Spinal cord (tissue), 10 donors: Measurements from ENCODE around the gene KIRREL3. TPM values are rescaled to one million over a fixed set of nuclear protein-coding genes. Genes with fewer than 3 reads are reported as not detected.
A peak's percentile ranks its signal among the peaks of the same experiment; 100 is the strongest.
"Not testable (repeated sequence)": the region's sequence is repeated elsewhere in the genome, so short reads cannot be mapped to it uniquely, and the experiment has no call there.

ENCODE experiments used
- DNase-seq, 6 donors: peaks; one replicate each; pipeline versions ENCODE4 v3.0.0 to v3.0.0-alpha.2; 2013 to 2015; ENCODE audit warnings: low spot score in 6 of 6, low read depth in 4 of 6
- H3K27ac ChIP-seq: one replicate; pipeline ENCODE4 v1.5.1; 2013; ENCODE audit warnings: low read depth, low read length, control low read depth
- H3K27me3 ChIP-seq: one replicate; pipeline ENCODE4 v1.6.1; 2013; ENCODE audit warnings: low read length; ENCODE audit not compliant: control insufficient read depth, insufficient read depth
- H3K36me3 ChIP-seq: one replicate; pipeline ENCODE4 v1.6.1; 2013; ENCODE audit warnings: low read length; ENCODE audit not compliant: control insufficient read depth, insufficient read depth
- H3K4me1 ChIP-seq: one replicate; pipeline ENCODE4 v1.6.1; 2013; ENCODE audit warnings: low read length; ENCODE audit not compliant: control insufficient read depth, insufficient read depth
- H3K4me3 ChIP-seq: one replicate; pipeline ENCODE4 v1.5.1; 2013; ENCODE audit warnings: low read depth, low read length, control low read depth
- H3K9me3 ChIP-seq: one replicate; pipeline ENCODE4 v1.6.1; 2013; ENCODE audit warnings: low read length; ENCODE audit not compliant: control insufficient read depth, insufficient read depth
- whole genome bisulfite sequencing: methylation state at CpG from one replicate; pipeline ENCODE4 v1.1.5; 2013; ENCODE audit warnings: missing lambda C conversion rate; ENCODE audit not compliant: insufficient coverage; 5-methylcytosine and 5-hydroxymethylcytosine counted together
- polyA plus RNA-seq, 2 donors: library from polyadenylated mRNA; unstranded; fragments of 120-200 nt; gene quantifications; one replicate each; pipeline ENCODE4 v1.2.1, GENCODE V29; 2013; ENCODE audit not compliant: insufficient read length in 2 of 2
- total RNA-seq, 2 donors: library from RNA; depleted of rRNA in 1 of 2; stranded (reverse); fragments of 120-200 nt in 1 of 2; fragments of >200 nt in 1 of 2; gene quantifications; one replicate each; pipeline versions ENCODE4 v1.2.3 to v1.2.4, GENCODE V29; 2013 to 2014
- donor health status: healthy.

The KIRREL3 gene
- total and polyA plus RNA-seq, 4 donors: 10.0 to 58.1 (median 31.7) TPM

DNA sequence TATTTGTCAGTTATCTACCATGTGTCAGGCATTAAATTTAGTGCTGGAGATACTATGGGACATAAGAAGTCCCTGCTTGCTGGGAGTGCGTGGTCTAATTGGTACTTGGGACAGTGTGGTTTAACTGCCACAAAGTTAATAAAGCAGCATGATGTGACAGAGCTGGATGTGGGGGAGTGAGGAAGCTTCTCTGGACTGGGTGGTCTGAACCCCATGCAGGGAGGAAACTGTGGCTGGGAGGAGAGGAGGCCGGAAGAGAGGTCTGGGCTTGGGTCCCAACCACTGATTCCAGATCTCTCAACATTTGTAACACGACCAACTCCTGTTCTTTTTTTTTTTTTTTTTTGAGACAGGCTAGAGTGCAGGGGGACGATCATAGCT, 607.9 kb downstream of the KIRREL3 start:
- Histone ChIP-seq H3K9me3 (no peaks in the 10 kb centered on the region), H3K4me3 (no peak overlapping the region), H3K36me3 (no peaks in the 10 kb centered on the region), H3K4me1 (peaks cover 40% of the 10 kb centered on the region), H3K27me3 (no peaks in the 10 kb centered on the region), H3K27ac (peak overlapping the region; percentile 45)
- DNase-seq: peak in 1 of 6 donors; percentile 29
- 8% methylated on average over 1 of the region's 4 CpGs for WGBS

DNA sequence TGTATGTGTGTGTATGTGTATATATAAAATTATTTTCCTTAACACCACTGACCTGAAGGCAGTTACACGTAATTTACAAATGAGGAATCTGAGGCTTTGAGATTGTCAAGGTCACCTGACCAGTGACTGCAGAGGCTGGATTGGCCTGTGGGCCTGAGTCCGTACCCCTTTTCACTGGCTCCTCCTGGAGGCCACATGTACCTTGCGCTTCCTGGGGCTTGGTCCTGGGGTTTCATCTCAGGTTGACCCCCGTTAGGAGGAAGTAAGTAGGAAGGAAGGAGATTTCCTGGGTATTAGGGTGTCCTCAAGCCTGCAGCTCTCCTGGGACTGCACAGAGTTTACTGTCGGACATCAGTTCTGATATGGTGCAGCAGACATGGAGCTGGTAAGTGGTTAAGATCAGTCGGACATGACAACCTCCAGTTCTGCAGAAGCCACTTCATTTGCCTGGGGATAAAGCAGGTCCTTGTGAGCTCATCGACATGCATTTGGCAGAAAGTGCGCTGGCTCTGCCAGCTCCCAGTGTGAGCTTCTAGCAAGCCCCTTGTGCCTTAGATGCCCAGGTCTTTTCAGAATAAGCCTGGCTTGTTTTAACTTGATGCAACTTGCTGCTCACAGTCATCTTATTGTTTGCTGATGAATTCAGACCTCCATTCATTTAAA, 608.5 kb downstream of the KIRREL3 start:
- 47% methylated on average over 7 of the region's 8 CpGs for WGBS
- DNase-seq: peak in 4 of 6 donors; percentile 64 to 86 (median 75)
- Histone ChIP-seq H3K27ac (peak overlapping the region; percentile 45), H3K27me3 (no peaks in the 10 kb centered on the region), H3K4me3 (no peak overlapping the region), H3K9me3 (no peaks in the 10 kb centered on the region), H3K36me3 (no peaks in the 10 kb centered on the region), H3K4me1 (peaks cover 40% of the 10 kb centered on the region)

DNA sequence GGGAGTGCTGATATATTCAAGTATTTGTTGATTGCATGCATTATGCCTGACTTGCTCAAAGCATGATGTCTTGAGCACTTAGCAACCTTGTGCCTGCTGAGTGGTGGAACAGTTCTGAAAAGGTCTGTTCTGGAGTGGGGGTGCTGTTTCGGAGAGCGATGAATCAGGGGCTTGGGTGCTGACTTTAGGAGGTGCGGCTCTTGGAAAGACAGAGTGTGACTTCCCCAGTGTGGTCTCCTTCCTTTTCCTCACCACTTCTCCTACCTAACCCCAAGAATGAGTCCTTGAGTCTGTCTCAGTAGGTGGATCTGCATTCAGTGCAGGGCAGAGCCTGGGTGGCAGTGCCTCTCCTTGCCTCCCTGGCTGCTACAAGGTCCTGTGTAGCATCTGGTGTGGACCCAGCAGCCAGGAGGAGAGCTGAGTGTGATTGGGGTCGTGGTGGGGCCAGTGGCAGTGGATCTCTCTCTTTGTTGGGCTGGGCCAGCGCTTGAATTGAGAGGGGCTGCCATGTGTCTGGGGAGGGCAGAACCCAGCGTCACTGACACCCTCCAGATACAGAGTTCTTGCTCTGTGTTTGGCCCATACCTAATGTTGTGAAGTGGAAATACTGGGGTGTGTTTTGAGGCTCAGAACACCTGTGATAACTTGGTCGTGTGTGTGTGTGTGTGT, 609.1 kb downstream of the KIRREL3 start:
- H3K9me3 ChIP-seq: no peaks in the 10 kb centered on the region
- 79% methylated on average over 2 of the region's 7 CpGs for WGBS
- H3K4me1 ChIP-seq: peaks cover 40% of the 10 kb centered on the region
- H3K4me3 ChIP-seq: no peak overlapping the region
- no peaks in the 10 kb centered on the region for H3K36me3 ChIP-seq
- no peak for DNase-seq
- no peak overlapping the region for H3K27ac ChIP-seq
- H3K27me3 ChIP-seq: no peaks in the 10 kb centered on the region

DNA sequence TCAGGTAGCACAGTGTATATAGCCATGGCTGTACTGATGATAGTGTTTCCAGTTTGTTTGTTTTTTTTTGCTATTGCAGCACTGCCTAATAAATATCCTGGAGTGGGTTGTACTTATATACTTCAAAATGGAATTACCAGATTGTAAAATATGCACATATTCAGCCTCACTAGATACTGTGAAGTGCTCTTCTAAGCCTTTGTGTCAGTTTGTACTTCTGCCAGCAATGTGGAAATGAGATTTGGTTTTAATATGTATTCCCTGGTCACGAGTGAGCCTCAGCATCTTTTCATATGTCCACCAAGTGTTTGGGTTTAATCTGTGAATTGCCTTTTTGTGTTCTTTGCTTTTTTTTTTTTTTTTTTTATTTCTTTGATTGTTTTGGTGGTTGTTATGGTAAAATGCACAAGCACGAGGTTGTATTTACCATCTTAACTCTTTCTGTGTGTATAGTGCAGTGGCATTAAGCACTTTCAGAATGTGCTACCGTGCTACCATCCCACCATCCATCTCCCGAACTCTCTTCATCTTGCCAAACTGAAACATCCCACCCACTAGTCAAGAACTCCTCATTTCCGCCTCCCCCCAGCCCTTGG, 610.2 kb downstream of the KIRREL3 start:
- WGBS: no CpG with 5 or more reads among the region's 5 CpGs
- H3K27ac ChIP-seq: peak overlapping the region; percentile 1
- no peaks in the 10 kb centered on the region for H3K9me3 ChIP-seq
- DNase-seq: peak in 1 of 6 donors; percentile 49
- no peaks in the 10 kb centered on the region for H3K27me3 ChIP-seq
- no peaks in the 10 kb centered on the region for H3K36me3 ChIP-seq
- no peak overlapping the region for H3K4me3 ChIP-seq
- peaks cover 35% of the 10 kb centered on the region for H3K4me1 ChIP-seq

DNA sequence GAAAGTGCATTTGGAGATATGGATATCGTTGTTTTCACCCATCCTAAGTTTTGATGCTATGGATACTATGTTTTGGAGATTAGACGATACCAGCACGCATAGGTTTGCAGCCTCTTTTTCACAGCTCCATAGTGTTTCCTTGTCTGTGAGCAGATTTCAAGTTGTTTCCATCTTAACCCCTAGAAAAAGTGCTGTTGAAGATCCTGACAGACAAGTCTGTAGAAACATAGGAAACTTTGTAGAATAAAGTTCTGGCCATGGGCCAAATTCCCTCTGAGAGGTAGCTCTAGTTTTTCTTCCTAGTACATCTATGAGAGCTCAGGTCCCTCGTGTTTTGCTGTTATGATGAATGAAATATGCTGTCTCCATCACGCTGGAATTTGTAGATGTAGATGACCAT, 612.7 kb downstream of the KIRREL3 start:
- no CpG with 5 or more reads among the region's 5 CpGs for WGBS
- Histone ChIP-seq H3K9me3 (no peaks in the 10 kb centered on the region), H3K27ac (no peak overlapping the region), H3K4me3 (no peak overlapping the region), H3K27me3 (no peaks in the 10 kb centered on the region), H3K4me1 (peaks cover 17% of the 10 kb centered on the region), H3K36me3 (no peaks in the 10 kb centered on the region)
- no peak for DNase-seq

DNA sequence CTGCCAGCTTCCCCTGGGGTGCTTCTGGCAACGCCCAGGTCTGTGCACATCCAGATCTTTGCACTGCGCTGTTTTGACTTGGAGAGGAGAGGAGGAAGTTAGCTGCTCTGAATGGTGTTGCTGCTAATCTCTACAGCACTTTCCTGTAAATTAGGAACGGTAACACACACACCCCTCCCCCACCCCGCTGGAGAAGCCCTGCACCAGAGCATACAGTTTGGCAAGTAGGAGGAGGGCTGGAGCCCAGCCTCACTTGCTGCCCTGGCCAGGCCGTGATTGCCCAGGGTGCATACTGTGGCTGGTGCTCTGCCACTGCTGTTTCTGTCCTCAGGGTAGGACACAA, 613.9 kb downstream of the KIRREL3 start:
- H3K9me3 ChIP-seq, H3K27ac ChIP-seq, H3K27me3 ChIP-seq, H3K4me1 ChIP-seq, H3K36me3 ChIP-seq, DNase-seq, H3K4me3 ChIP-seq: not testable (repeated sequence)
- 35% methylated on average over 3 of the region's 5 CpGs for WGBS

DNA sequence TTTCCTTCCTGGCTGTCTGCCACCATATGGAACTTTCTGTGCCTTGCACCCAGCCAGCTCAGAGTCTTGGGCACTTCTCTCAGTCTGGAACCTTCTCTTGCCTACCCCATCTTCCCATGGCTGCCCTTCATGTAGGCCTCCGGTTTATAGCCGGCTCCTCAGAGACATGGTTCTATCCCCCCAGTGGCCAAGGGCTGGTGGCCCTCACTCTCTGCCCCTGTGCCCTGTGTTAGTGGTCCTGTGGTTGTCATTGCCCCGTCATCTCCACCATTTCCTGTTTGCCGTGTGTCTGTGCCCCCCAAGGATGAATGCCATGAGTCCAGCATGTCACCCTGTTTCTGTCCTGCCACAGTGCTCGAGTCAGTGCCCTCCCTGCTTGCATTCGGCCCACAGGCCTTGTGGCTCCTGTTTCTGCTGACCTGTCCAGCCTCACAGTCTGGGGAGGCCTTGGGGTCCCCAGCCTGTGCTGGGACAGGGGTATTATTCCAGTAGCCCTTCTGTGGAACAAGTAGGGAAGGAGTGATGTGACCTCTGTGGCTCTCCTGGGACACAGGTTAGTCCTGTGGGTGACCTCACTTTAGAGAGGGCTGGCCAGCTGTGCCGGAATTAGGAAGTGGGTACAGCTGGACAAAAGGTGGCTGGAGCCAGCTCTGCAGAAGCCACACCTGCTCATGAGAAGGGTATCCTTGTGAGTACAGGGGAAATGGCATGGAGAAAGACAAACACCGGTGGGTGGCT, 614.4 kb downstream of the KIRREL3 start:
- H3K36me3 ChIP-seq: no peaks in the 10 kb centered on the region
- no peak for DNase-seq
- H3K9me3 ChIP-seq: no peaks in the 10 kb centered on the region
- H3K27me3 ChIP-seq: no peaks in the 10 kb centered on the region
- no peak overlapping the region for H3K4me3 ChIP-seq
- WGBS: 85% methylated on average over 7 of the region's 8 CpGs
- no peak overlapping the region for H3K27ac ChIP-seq
- peaks cover under 1% of the 10 kb centered on the region for H3K4me1 ChIP-seq

DNA sequence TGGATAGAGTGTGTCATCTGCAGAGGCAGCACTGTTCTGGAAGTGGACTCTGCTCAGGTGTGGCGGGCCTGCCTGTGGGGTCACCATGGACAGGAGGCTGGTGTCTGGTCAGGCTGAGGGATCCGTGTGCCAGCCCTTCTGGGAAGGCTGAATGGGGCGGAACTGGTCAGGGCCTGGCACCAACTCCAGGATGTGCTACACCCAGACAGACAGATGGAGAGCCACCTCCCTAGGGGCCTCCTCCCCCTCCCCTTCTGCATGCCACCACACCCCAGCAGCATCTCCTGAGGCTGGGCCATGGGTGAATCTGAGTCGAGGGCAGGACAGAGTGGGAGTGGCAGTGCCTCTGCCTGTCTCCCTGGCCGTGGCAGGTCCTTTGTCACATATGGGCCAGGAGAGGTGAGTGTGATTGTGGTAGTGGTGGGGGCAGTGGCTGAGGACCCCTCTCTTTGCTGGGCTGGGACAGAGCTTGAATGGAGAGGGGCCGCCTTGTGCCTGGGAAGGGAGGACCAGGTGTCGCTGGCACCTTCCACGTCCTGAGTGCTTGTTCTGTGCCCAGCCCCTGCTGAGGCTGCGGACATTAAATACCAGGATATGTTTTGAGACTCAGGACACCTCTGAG, 616.0 kb downstream of the KIRREL3 start:
- no peaks in the 10 kb centered on the region for H3K9me3 ChIP-seq
- H3K4me1 ChIP-seq: peaks cover 4% of the 10 kb centered on the region
- peaks cover 2% of the 10 kb centered on the region for H3K36me3 ChIP-seq
- 81% methylated on average over 8 of the region's 9 CpGs for WGBS
- no peak overlapping the region for H3K4me3 ChIP-seq
- DNase-seq: no peak
- H3K27ac ChIP-seq: no peak overlapping the region
- no peaks in the 10 kb centered on the region for H3K27me3 ChIP-seq
